MM.1S (cell line): ENCODE measurements around the gene FOXL3.

Experiments
- DNase-seq: peaks from one replicate; pipeline ENCODE4 v3.0.0-alpha.2; 2015
- H2AFZ ChIP-seq: fragments of 300-600 bp; sonication (generic); 2 replicates; pipeline ENCODE4 v1.6.0; 2016; ENCODE audit warnings: antibody characterized with exemption, low read length
- H3F3A ChIP-seq: fragments of 300-600 bp; sonication (generic); 2 replicates; pipeline ENCODE4 v1.6.1; 2016; ENCODE audit warnings: mild to moderate bottlenecking, antibody characterized with exemption, low read length, moderate library complexity, mixed read lengths; ENCODE audit not compliant: insufficient read depth
- H3K27ac ChIP-seq: fragments of 300-600 bp; sonication (generic); 2 replicates; pipeline ENCODE4 v1.5.1; 2016; ENCODE audit warnings: mild to moderate bottlenecking, low read length
- H3K27me3 ChIP-seq: fragments of 300-600 bp; sonication (generic); replicated peaks from 2 replicates; pipeline ENCODE4 v1.6.0; 2016; ENCODE audit warnings: low read length; ENCODE audit not compliant: insufficient read depth
- H3K36me3 ChIP-seq: fragments of 300-600 bp; sonication (generic); replicated peaks from 2 replicates; pipeline ENCODE4 v1.6.1; 2016; ENCODE audit warnings: mild to moderate bottlenecking, low read length, mixed read lengths; ENCODE audit not compliant: insufficient read depth
- H3K4me1 ChIP-seq: fragments of 300-600 bp; sonication (generic); 2 replicates; pipeline ENCODE4 v1.6.1; 2016; ENCODE audit warnings: low read length, mixed read lengths
- H3K4me2 ChIP-seq: fragments of 300-600 bp; sonication (generic); 2 replicates; pipeline ENCODE4 v1.6.0; 2016; ENCODE audit warnings: low read depth, low read length
- H3K4me3 ChIP-seq: fragments of 300-600 bp; sonication (generic); 2 replicates; pipeline ENCODE4 v1.5.1; 2016; ENCODE audit warnings: low read length, mixed read lengths
- H3K79me2 ChIP-seq: fragments of 300-600 bp; sonication (generic); 2 replicates; pipeline ENCODE4 v1.6.1; 2016; ENCODE audit warnings: mixed run types, low read length, mixed read lengths
- H3K9ac ChIP-seq: fragments of 300-600 bp; sonication (generic); 2 replicates; pipeline ENCODE4 v1.6.1; 2016; ENCODE audit warnings: low read length, mixed read lengths
- H3K9me2 ChIP-seq: fragments of 300-600 bp; sonication (generic); replicated peaks from 2 replicates; pipeline ENCODE4 v1.6.1; 2016; ENCODE audit warnings: mild to moderate bottlenecking, low read length, mixed read lengths; ENCODE audit not compliant: insufficient read depth
- H3K9me3 ChIP-seq: fragments of 300-600 bp; sonication (generic); replicated peaks from 2 replicates; pipeline ENCODE4 v1.6.1; 2016; ENCODE audit warnings: mild to moderate bottlenecking, low read length, mixed read lengths; ENCODE audit not compliant: insufficient read depth
- H4K20me1 ChIP-seq: fragments of 300-600 bp; sonication (generic); 2 replicates; pipeline ENCODE4 v1.6.1; 2016; ENCODE audit warnings: mild to moderate bottlenecking, low read length, moderate library complexity, mixed read lengths; ENCODE audit not compliant: insufficient read depth
- CTCF ChIP-seq: fragments of 300-600 bp; sonication (generic); IDR thresholded peaks from 2 replicates; pipeline ENCODE4 v1.5.1; 2016; ENCODE audit warnings: antibody characterized with exemption, low read length, mixed read lengths
- EZH2 ChIP-seq: fragments of 300-600 bp; sonication (generic); optimal IDR thresholded peaks from 2 replicates; pipeline ENCODE3; 2017; ENCODE audit warnings: low read depth, mild to moderate bottlenecking, antibody characterized with exemption, low read length, mixed read lengths
- EZH2phosphoT487 ChIP-seq: fragments of 300-600 bp; sonication (generic); IDR thresholded peaks from 2 replicates; pipeline ENCODE4 v1.6.1; 2018; ENCODE audit warnings: antibody characterized with exemption, low read length

Gene FOXL3

GRCh38 chr7:244974-245373 is 45.0 kb upstream of the FOXL3 start:
- no peaks in the 10 kb centered on the region for H3K27me3 ChIP-seq
- no peak overlapping the region for H3K27ac ChIP-seq
- H3K79me2 ChIP-seq = no peaks in the 10 kb centered on the region
- H3K36me3 ChIP-seq = no peaks in the 10 kb centered on the region
- no peak overlapping the region for H3K4me3 ChIP-seq
- H3K4me2 ChIP-seq = no peak overlapping the region
- H4K20me1 ChIP-seq = no peaks in the 10 kb centered on the region
- TF ChIP-seq EZH2phosphoT487 (no peak), EZH2 (no peak), CTCF (no peak)
- no peak overlapping the region for H3K9ac ChIP-seq
- no peaks in the 10 kb centered on the region for H3K4me1 ChIP-seq
- H3K9me2 ChIP-seq = no peaks in the 10 kb centered on the region
- DNase-seq = no peak
- H3F3A ChIP-seq = no peaks in the 10 kb centered on the region
- no peaks in the 10 kb centered on the region for H3K9me3 ChIP-seq
- H2AFZ ChIP-seq = no peak overlapping the region

DNA sequence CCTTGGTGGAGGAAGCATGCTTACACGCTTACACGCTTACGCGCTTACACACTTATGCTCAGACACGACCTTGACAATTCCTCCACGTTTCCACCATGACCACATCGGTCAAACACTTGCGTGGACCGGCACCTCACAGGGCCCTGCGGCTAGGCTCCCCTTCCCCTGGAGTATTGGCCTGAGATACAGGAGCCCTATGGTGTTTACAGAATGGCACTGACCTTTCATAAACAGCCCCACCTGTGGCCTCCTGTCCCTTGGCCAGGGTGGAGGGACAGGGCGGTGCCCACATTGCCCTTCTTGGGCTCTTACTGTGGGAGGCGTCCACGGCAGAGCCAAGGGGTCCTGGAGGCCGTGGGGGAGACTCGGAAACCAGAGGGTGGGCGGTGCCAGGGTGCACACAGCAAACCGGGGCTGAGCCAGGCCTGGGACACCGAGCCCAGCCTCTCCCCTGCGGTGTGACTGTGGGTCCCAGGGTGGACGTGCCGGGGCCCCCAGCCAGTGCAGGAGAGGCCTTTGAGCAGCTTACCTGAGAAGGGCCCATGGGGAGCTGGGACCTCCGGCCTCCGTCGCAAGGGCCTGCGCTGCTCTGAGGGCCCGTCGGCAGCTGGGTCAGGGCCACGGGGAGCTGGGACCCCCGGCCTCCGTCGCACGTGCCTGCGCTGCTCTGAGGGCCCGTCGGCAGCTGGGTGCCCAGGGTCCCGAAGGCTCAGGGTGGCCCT is 44.2 kb upstream of the FOXL3 start:
- Histone ChIP-seq H4K20me1 (no peaks in the 10 kb centered on the region), H3K27ac (no peak overlapping the region), H3K9ac (no peak overlapping the region), H3K4me1 (no peaks in the 10 kb centered on the region), H3K27me3 (no peaks in the 10 kb centered on the region), H3K9me3 (no peaks in the 10 kb centered on the region), H2AFZ (no peak overlapping the region), H3K79me2 (no peaks in the 10 kb centered on the region), H3F3A (no peaks in the 10 kb centered on the region), H3K4me3 (no peak overlapping the region), H3K4me2 (no peak overlapping the region), H3K9me2 (no peaks in the 10 kb centered on the region), H3K36me3 (no peaks in the 10 kb centered on the region)
- no peak for TF ChIP-seq CTCF
- no peak for TF ChIP-seq EZH2
- TF ChIP-seq EZH2phosphoT487 = no peak
- no peak for DNase-seq

GRCh38 chr7:246451-246850 is 43.5 kb upstream of the FOXL3 start:
- Histone ChIP-seq H3K9me2 (no peaks in the 10 kb centered on the region), H3K9me3 (no peaks in the 10 kb centered on the region), H3K9ac (no peak overlapping the region), H3K27ac (no peak overlapping the region), H3K27me3 (no peaks in the 10 kb centered on the region), H3F3A (no peaks in the 10 kb centered on the region), H4K20me1 (no peaks in the 10 kb centered on the region), H3K79me2 (no peaks in the 10 kb centered on the region), H3K36me3 (no peaks in the 10 kb centered on the region), H3K4me2 (no peak overlapping the region), H2AFZ (no peak overlapping the region), H3K4me1 (no peaks in the 10 kb centered on the region), H3K4me3 (no peak overlapping the region)
- no peak for DNase-seq
- TF ChIP-seq CTCF (no peak), EZH2phosphoT487 (no peak), EZH2 (no peak)
